GM23338 (cell line): Measurements from ENCODE around the gene GET4. TPM values are rescaled to one million over a fixed set of nuclear protein-coding genes. Genes with fewer than 3 reads are reported as not detected.

Source experiments
- ATAC-seq: fragments of 200-7000 bp; cut with Tn5 transposase; 3 replicates; pipeline ENCODE4 v1.9.1; 2020
- DNase-seq: peaks from one replicate; pipeline ENCODE4 v3.0.0-alpha.2; 2015; ENCODE audit warnings: low spot score
- H2AFZ ChIP-seq: fragments of 200-600 bp; sonication (generic); 2 replicates; pipeline ENCODE4 v1.8.0; 2016; ENCODE audit warnings: antibody characterized with exemption, mild to moderate bottlenecking, moderate library complexity
- H3F3A ChIP-seq: fragments of 200-600 bp; sonication (generic); replicated peaks from 2 replicates; pipeline ENCODE4 v1.8.0; 2017; ENCODE audit warnings: antibody characterized with exemption, mixed run types, low read depth
- H3K27ac ChIP-seq: fragments of 200-600 bp; sonication (generic); 2 replicates; pipeline ENCODE4 v1.6.1; 2016; ENCODE audit warnings: low read depth
- H3K27me3 ChIP-seq: fragments of 200-600 bp; sonication (generic); 2 replicates; pipeline ENCODE4 v1.8.0; 2016; ENCODE audit warnings: mild to moderate bottlenecking, mixed run types, moderate library complexity; ENCODE audit not compliant: insufficient read depth
- H3K36me3 ChIP-seq: fragments of 200-600 bp; sonication (generic); 2 replicates; pipeline ENCODE4 v1.8.0; 2016; ENCODE audit warnings: mild to moderate bottlenecking; ENCODE audit not compliant: insufficient read depth
- H3K4me1 ChIP-seq: fragments of 200-600 bp; sonication (generic); 2 replicates; pipeline ENCODE4 v1.8.0; 2016; ENCODE audit warnings: mild to moderate bottlenecking, moderate library complexity; ENCODE audit not compliant: insufficient read depth
- H3K4me2 ChIP-seq: fragments of 200-600 bp; sonication (generic); 2 replicates; pipeline ENCODE4 v1.7.1; 2017; ENCODE audit warnings: mixed run types
- H3K4me3 ChIP-seq: fragments of 200-600 bp; sonication (generic); 2 replicates; pipeline ENCODE4 v1.6.1; 2016; ENCODE audit warnings: mixed run types
- H3K79me2 ChIP-seq: fragments of 200-600 bp; sonication (generic); replicated peaks from 2 replicates; pipeline ENCODE4 v1.8.0; 2017; ENCODE audit warnings: mild to moderate bottlenecking; ENCODE audit not compliant: insufficient read depth
- H3K9me2 ChIP-seq: fragments of 200-600 bp; sonication (generic); 2 replicates; pipeline ENCODE4 v1.8.0; 2017; ENCODE audit not compliant: insufficient read depth
- H4K20me1 ChIP-seq: fragments of 200-600 bp; sonication (generic); replicated peaks from 2 replicates; pipeline ENCODE4 v1.8.0; 2017; ENCODE audit warnings: mild to moderate bottlenecking; ENCODE audit not compliant: insufficient read depth
- H3K27ac Mint-ChIP-seq: 2 replicates; pipeline ENCODE4 v1.8.0; 2020; ENCODE audit warnings: inconsistent platforms, mild to moderate bottlenecking, moderate library complexity, mixed read lengths
- H3K27me3 Mint-ChIP-seq: 3 replicates; pipeline ENCODE4 v1.8.0; 2022; ENCODE audit warnings: low read depth, mild to moderate bottlenecking, moderate library complexity, mixed read lengths, inconsistent platforms; ENCODE audit not compliant: insufficient read depth, poor library complexity
- H3K36me3 Mint-ChIP-seq: 3 replicates; pipeline ENCODE4 v1.8.0; 2021; ENCODE audit warnings: low read depth, mild to moderate bottlenecking, inconsistent platforms, moderate library complexity, mixed read lengths
- H3K4me1 Mint-ChIP-seq: 3 replicates; pipeline ENCODE4 v1.8.0; 2020; ENCODE audit warnings: mild to moderate bottlenecking, inconsistent platforms, mixed read lengths
- H3K4me3 Mint-ChIP-seq: 3 replicates; pipeline ENCODE4 v1.8.0; 2021; ENCODE audit warnings: moderate library complexity, mild to moderate bottlenecking, inconsistent platforms, mixed read lengths
- H3K9me3 Mint-ChIP-seq: 3 replicates; pipeline ENCODE4 v1.8.0; 2020; ENCODE audit warnings: moderate library complexity, mild to moderate bottlenecking, inconsistent platforms, mixed read lengths
- CREB1 ChIP-seq: fragments of 250-450 bp; sonication (Bioruptor Pico); IDR thresholded peaks from 2 replicates; pipeline ENCODE4 v1.5.0; 2020; ENCODE audit warnings: low read depth, mild to moderate bottlenecking, moderate library complexity
- EZH2 ChIP-seq: fragments of 200-600 bp; sonication (generic); IDR thresholded peaks from one replicate; pipeline ENCODE4 v1.8.0; 2017; ENCODE audit warnings: antibody characterized with exemption, mild to moderate bottlenecking, low read depth; ENCODE audit not compliant: unreplicated experiment
- EZH2phosphoT487 ChIP-seq: fragments of 200-600 bp; sonication (generic); IDR thresholded peaks from one replicate; pipeline ENCODE4 v1.8.1; 2018; ENCODE audit warnings: antibody characterized with exemption; ENCODE audit not compliant: unreplicated experiment
- JUNB ChIP-seq: IDR thresholded peaks from one replicate; pipeline ENCODE4 v1.6.1; 2016; ENCODE audit warnings: antibody characterized with exemption; ENCODE audit not compliant: unreplicated experiment
- NANOG ChIP-seq: IDR thresholded peaks from 2 replicates; pipeline ENCODE4 v1.6.1; 2016; ENCODE audit warnings: antibody characterized with exemption, borderline replicate concordance
- POLR2AphosphoS5 ChIP-seq: IDR thresholded peaks from 2 replicates; pipeline ENCODE4 v1.6.1; 2016; ENCODE audit warnings: antibody characterized with exemption, low read depth
- STAT1 ChIP-seq: IDR thresholded peaks from one replicate; pipeline ENCODE4 v1.6.1; 2016; ENCODE audit warnings: antibody characterized with exemption; ENCODE audit not compliant: unreplicated experiment
- ZNF114 ChIP-seq: fragments of 250-450 bp; sonication (Bioruptor Pico); IDR thresholded peaks from 2 replicates; pipeline ENCODE4 v1.5.0; 2020; ENCODE audit warnings: mild to moderate bottlenecking, moderate library complexity
- ZNF331 ChIP-seq: fragments of 250-450 bp; sonication (Bioruptor Pico); IDR thresholded peaks from 2 replicates; pipeline ENCODE4 v1.5.0; 2020; ENCODE audit warnings: low read depth, mild to moderate bottlenecking, moderate library complexity
- polyA plus RNA-seq: library from polyadenylated mRNA; unstranded; fragments of >200 nt; fragmentation: Nextera tagmentation; extraction: Ambion mirVana; gene quantifications from 2 replicates; pipeline ENCODE4 v1.2.1, GENCODE V29; 2016
- total RNA-seq: library from RNA; depleted of rRNA; stranded (reverse); fragments of >200 nt; shearing (Covaris generic); gene quantifications from 2 replicates; pipeline ENCODE4 v1.2.3, GENCODE V29; 2014
- TF ChIP-seq, protein P1 (sequence below), 2 experiments: fragments of 200-600 bp in 1 of 2; sonication (generic) in 1 of 2; conservative IDR thresholded peaks; 2 replicates each; pipeline versions ENCODE4 v1.5.1 to v1.6.1; 2016 to 2017; ENCODE audit warnings: antibody characterized with exemption in 2 of 2, low read depth in 2 of 2, mild to moderate bottlenecking in 2 of 2, moderate library complexity in 1 of 2
- TF ChIP-seq, protein P2 (sequence below): IDR thresholded peaks from 2 replicates; pipeline ENCODE4 v1.6.1; 2016; ENCODE audit warnings: antibody characterized with exemption
- TF ChIP-seq, protein P3 (sequence below): fragments of 250-450 bp; sonication (Bioruptor Pico); IDR thresholded peaks from 2 replicates; pipeline ENCODE4 v1.5.0; 2020; ENCODE audit warnings: mild to moderate bottlenecking, moderate library complexity
- TF ChIP-seq, protein P4 (sequence below): IDR thresholded peaks from one replicate; pipeline ENCODE4 v1.6.1; 2018; ENCODE audit warnings: antibody characterized with exemption; ENCODE audit not compliant: unreplicated experiment

Gene GET4
- total and polyA plus RNA-seq, 2 experiments from 2014 or later: 48.0 to 79.1 TPM

DNA sequence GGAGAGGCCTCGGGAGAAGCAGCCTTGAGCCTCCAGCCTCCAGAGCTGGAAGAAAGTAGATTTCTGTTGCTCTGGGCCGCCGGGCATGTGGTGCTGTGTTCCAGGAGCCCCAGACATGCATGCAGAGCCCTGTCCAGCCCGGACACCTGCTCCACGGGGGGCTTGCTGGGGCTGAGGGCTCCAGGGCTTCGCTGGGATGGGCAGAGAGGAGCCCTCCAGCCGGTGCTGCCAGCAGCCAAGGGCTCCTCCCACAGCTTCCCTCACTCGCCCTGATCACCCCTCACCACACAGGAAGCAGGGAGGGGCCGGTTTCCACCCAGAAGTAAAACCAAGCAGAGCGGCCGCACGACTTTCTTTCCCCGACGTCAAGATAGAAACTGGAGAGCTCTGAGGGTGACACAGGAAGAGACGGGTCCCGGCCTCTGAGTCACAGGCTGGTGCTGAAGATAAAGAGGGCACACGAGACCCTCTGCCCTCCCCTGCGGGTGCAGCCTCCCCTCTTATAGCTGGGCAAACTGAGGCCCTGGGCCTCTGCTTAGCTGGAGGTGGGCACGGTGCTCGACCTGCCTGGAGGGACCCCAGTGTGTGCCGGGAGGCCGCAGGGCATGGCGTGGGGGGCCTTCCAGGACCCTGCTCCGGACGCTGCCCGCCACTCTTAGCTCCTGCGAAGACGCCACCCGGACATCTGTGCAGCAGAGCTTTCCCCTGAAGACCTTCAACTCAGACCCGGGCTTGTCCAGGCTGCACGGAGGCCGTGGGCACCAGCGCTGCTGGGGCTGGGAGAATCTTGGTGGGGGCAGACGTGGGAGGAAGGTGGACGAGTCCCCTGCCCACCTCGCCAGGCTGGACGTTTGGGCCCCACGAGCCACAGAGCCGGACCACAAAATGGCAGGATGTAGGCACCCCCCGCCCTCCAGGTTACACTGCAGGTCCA lies 47.0 kb downstream of the GET4 start:
- H3K9me3 Mint-ChIP-seq: no peaks in the 10 kb centered on the region
- Histone ChIP-seq H3K79me2 (no peaks in the 10 kb centered on the region), H3K4me3 (no peak overlapping the region), H3K4me2 (no peak overlapping the region), H3K27ac (no peak overlapping the region), H3K4me1 (no peaks in the 10 kb centered on the region), H3F3A (no peaks in the 10 kb centered on the region), H3K36me3 (no peaks in the 10 kb centered on the region), H3K27me3 (no peaks in the 10 kb centered on the region), H3K9me2 (no peaks in the 10 kb centered on the region), H2AFZ (no peak overlapping the region), H4K20me1 (no peaks in the 10 kb centered on the region)
- ATAC-seq: peak; percentile 53
- DNase-seq: no peak
- H3K36me3 Mint-ChIP-seq: no peaks in the 10 kb centered on the region
- no peaks in the 10 kb centered on the region; the same call in 1 of the 3 replicates for H3K4me1 Mint-ChIP-seq
- peaks cover 3% of the 10 kb centered on the region for H3K27me3 Mint-ChIP-seq
- TF ChIP-seq, protein P1, sequence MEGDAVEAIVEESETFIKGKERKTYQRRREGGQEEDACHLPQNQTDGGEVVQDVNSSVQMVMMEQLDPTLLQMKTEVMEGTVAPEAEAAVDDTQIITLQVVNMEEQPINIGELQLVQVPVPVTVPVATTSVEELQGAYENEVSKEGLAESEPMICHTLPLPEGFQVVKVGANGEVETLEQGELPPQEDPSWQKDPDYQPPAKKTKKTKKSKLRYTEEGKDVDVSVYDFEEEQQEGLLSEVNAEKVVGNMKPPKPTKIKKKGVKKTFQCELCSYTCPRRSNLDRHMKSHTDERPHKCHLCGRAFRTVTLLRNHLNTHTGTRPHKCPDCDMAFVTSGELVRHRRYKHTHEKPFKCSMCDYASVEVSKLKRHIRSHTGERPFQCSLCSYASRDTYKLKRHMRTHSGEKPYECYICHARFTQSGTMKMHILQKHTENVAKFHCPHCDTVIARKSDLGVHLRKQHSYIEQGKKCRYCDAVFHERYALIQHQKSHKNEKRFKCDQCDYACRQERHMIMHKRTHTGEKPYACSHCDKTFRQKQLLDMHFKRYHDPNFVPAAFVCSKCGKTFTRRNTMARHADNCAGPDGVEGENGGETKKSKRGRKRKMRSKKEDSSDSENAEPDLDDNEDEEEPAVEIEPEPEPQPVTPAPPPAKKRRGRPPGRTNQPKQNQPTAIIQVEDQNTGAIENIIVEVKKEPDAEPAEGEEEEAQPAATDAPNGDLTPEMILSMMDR (conservative IDR thresholded peaks at IDR 0.05; ENCODE audit: low read depth in 2 of 2): no peak
- TF ChIP-seq, protein P2, sequence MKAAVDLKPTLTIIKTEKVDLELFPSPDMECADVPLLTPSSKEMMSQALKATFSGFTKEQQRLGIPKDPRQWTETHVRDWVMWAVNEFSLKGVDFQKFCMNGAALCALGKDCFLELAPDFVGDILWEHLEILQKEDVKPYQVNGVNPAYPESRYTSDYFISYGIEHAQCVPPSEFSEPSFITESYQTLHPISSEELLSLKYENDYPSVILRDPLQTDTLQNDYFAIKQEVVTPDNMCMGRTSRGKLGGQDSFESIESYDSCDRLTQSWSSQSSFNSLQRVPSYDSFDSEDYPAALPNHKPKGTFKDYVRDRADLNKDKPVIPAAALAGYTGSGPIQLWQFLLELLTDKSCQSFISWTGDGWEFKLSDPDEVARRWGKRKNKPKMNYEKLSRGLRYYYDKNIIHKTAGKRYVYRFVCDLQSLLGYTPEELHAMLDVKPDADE: no peak
- no peak for TF ChIP-seq ZNF331 (CRISPR knock-in tag)
- no peak for TF ChIP-seq EZH2phosphoT487
- no peak for TF ChIP-seq CREB1 (CRISPR knock-in tag)
- no peak for TF ChIP-seq POLR2AphosphoS5
- TF ChIP-seq, protein P3, sequence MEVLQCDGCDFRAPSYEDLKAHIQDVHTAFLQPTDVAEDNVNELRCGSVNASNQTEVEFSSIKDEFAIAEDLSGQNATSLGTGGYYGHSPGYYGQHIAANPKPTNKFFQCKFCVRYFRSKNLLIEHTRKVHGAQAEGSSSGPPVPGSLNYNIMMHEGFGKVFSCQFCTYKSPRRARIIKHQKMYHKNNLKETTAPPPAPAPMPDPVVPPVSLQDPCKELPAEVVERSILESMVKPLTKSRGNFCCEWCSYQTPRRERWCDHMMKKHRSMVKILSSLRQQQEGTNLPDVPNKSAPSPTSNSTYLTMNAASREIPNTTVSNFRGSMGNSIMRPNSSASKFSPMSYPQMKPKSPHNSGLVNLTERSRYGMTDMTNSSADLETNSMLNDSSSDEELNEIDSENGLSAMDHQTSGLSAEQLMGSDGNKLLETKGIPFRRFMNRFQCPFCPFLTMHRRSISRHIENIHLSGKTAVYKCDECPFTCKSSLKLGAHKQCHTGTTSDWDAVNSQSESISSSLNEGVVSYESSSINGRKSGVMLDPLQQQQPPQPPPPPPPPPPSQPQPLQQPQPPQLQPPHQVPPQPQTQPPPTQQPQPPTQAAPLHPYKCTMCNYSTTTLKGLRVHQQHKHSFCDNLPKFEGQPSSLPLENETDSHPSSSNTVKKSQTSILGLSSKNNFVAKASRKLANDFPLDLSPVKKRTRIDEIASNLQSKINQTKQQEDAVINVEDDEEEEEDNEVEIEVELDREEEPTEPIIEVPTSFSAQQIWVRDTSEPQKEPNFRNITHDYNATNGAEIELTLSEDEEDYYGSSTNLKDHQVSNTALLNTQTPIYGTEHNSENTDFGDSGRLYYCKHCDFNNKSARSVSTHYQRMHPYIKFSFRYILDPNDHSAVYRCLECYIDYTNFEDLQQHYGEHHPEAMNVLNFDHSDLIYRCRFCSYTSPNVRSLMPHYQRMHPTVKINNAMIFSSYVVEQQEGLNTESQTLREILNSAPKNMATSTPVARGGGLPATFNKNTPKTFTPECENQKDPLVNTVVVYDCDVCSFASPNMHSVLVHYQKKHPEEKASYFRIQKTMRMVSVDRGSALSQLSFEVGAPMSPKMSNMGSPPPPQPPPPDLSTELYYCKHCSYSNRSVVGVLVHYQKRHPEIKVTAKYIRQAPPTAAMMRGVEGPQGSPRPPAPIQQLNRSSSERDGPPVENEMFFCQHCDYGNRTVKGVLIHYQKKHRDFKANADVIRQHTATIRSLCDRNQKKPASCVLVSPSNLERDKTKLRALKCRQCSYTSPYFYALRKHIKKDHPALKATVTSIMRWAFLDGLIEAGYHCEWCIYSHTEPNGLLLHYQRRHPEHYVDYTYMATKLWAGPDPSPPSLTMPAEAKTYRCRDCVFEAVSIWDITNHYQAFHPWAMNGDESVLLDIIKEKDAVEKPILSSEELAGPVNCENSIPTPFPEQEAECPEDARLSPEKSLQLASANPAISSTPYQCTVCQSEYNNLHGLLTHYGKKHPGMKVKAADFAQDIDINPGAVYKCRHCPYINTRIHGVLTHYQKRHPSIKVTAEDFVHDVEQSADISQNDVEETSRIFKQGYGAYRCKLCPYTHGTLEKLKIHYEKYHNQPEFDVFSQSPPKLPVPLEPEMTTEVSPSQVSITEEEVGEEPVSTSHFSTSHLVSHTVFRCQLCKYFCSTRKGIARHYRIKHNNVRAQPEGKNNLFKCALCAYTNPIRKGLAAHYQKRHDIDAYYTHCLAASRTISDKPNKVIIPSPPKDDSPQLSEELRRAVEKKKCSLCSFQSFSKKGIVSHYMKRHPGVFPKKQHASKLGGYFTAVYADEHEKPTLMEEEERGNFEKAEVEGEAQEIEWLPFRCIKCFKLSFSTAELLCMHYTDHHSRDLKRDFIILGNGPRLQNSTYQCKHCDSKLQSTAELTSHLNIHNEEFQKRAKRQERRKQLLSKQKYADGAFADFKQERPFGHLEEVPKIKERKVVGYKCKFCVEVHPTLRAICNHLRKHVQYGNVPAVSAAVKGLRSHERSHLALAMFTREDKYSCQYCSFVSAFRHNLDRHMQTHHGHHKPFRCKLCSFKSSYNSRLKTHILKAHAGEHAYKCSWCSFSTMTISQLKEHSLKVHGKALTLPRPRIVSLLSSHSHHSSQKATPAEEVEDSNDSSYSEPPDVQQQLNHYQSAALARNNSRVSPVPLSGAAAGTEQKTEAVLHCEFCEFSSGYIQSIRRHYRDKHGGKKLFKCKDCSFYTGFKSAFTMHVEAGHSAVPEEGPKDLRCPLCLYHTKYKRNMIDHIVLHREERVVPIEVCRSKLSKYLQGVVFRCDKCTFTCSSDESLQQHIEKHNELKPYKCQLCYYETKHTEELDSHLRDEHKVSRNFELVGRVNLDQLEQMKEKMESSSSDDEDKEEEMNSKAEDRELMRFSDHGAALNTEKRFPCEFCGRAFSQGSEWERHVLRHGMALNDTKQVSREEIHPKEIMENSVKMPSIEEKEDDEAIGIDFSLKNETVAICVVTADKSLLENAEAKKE (CRISPR knock-in tag): no peak
- TF ChIP-seq EZH2: no peak
- TF ChIP-seq STAT1: no peak
- TF ChIP-seq, protein P4, sequence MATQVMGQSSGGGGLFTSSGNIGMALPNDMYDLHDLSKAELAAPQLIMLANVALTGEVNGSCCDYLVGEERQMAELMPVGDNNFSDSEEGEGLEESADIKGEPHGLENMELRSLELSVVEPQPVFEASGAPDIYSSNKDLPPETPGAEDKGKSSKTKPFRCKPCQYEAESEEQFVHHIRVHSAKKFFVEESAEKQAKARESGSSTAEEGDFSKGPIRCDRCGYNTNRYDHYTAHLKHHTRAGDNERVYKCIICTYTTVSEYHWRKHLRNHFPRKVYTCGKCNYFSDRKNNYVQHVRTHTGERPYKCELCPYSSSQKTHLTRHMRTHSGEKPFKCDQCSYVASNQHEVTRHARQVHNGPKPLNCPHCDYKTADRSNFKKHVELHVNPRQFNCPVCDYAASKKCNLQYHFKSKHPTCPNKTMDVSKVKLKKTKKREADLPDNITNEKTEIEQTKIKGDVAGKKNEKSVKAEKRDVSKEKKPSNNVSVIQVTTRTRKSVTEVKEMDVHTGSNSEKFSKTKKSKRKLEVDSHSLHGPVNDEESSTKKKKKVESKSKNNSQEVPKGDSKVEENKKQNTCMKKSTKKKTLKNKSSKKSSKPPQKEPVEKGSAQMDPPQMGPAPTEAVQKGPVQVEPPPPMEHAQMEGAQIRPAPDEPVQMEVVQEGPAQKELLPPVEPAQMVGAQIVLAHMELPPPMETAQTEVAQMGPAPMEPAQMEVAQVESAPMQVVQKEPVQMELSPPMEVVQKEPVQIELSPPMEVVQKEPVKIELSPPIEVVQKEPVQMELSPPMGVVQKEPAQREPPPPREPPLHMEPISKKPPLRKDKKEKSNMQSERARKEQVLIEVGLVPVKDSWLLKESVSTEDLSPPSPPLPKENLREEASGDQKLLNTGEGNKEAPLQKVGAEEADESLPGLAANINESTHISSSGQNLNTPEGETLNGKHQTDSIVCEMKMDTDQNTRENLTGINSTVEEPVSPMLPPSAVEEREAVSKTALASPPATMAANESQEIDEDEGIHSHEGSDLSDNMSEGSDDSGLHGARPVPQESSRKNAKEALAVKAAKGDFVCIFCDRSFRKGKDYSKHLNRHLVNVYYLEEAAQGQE: no peak
- no peak for TF ChIP-seq ZNF114
- no peak for TF ChIP-seq JUNB
- no peak for TF ChIP-seq NANOG
- H3K27ac Mint-ChIP-seq: no peak overlapping the region
- no peak overlapping the region for H3K4me3 Mint-ChIP-seq
